HG02571 (cell line): ENCODE data around the gene PPT2.
"Not testable (repeated sequence)": the region's sequence is repeated elsewhere in the genome, so short reads cannot be mapped to it uniquely, and the experiment has no call there.

ENCODE experiments used
- ATAC-seq: cut with Tn5 transposase; IDR thresholded peaks from one replicate; pipeline ENCODE4 v1.9.1; 2021; ENCODE audit warnings: mild to moderate bottlenecking, moderate library complexity; ENCODE audit not compliant: unreplicated experiment

PPT2 gene

GRCh38 chr6:32126880-32127279 lies 27.1 kb upstream of the PPT2 start:
- no peak for ATAC-seq

DNA sequence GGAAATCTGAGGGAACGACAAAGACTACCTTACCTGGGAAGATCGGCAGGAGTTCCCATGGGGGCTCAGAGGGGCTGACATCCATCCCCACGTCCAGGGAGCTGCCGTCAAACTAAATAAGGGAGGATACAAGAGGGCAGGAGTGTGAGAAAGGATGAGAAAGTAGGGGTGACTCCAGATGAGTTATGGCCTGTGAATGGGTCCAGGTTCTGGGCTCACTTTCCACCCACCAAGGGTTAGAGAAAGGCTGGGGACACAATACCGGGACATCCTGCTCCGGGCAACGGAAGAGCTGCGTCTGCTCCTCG lies 26.6 kb upstream of the PPT2 start:
- ATAC-seq, result no peak

GRCh38 chr6:32127717-32128592 lies 26.0 kb upstream of the PPT2 start, which contains the start of gene ATF6B:
ATF6B (minus strand) TSS chr6:32128246; CDS start chr6:32128207, 39 bp downstream.
- ATAC-seq, result peak; percentile 70

GRCh38 chr6:32128751-32129296 lies 25.1 kb upstream of the PPT2 start:
- ATAC-seq, result no peak

- ATAC-seq, result no peak
Measured at GRCh38 chr6:32129297-32130088, 24.4 kb upstream of the PPT2 start.

DNA sequence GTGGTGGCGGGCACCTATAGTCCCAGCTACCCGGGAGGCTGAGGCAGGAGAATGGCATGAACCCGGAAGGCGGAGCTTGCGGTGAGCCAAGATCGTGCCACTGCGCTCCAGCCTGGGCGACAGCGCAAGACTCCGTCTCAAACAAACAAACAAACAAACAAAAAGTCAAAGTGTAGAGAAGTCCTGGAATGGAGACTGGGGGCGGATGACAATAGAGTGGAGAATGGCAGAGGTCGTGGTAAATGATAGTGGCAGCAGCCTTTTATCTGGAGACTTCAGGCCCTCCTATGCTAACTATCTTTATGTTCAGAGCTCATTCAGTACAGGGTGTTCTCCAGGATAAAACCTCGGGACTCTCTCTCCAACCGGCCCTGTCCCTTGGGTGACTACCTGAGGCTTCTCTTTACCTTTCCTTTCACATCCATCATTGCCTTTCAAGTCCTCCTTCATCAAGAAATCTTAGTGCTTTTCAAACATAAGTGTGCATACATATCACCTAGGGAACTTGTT lies 22.4 kb upstream of the PPT2 start:
- no peak for ATAC-seq

- ATAC-seq, result no peak
Measured at GRCh38 chr6:32132110-32132509, 21.8 kb upstream of the PPT2 start.

DNA sequence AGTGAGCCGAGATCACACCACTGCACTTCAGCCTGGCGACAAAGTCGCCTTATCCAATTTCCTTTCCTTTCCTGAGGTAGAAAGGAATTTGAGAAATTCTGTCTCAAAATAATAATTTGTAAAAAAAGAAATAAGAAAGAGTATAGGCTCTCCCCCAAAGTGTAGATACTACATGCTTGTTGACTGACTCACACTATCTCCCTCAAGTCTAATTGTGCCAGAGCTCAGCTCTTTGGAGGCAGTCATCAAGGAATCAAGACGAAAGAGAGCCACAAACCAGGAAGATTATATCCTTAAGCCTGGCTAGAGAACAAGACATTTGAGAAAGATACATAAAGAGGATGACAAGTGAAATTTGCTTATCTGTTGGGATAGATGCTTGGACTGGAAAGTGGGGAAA lies 20.2 kb upstream of the PPT2 start:
- no peak for ATAC-seq

- no peak for ATAC-seq
Measured at GRCh38 chr6:32137454-32137853, 16.5 kb upstream of the PPT2 start.

GRCh38 chr6:32139590-32139989 lies 14.4 kb upstream of the PPT2 start:
- ATAC-seq, result no peak

GRCh38 chr6:32140420-32141046 lies 13.4 kb upstream of the PPT2 start:
- no peak for ATAC-seq

GRCh38 chr6:32144238-32144637 lies 9.7 kb upstream of the PPT2 start:
- ATAC-seq, result not testable (repeated sequence)

GRCh38 chr6:32146287-32146686 lies 7.7 kb upstream of the PPT2 start:
- ATAC-seq, result no peak

DNA sequence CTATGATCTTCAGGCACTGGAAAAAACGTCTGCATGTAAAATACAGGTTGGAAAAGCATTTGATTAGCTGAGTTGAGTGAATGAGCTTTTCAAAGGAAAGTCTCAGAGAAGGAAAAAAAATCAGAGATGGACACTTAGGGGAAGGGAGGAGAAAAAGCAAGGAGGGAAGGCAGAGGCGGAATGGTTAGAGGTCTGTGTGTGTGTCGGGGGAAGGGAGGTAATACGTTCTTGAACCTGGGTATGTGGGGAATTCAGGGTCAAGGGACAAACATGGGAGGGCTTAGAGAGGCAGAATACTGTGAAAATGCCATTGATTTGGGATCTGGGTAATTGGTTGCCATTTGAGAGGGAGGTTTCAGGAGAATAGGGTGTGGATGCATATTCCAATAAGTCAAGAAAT lies 7.3 kb upstream of the PPT2 start:
- no peak for ATAC-seq

- ATAC-seq, result no peak
Measured at GRCh38 chr6:32147401-32148132, 6.4 kb upstream of the PPT2 start.

DNA sequence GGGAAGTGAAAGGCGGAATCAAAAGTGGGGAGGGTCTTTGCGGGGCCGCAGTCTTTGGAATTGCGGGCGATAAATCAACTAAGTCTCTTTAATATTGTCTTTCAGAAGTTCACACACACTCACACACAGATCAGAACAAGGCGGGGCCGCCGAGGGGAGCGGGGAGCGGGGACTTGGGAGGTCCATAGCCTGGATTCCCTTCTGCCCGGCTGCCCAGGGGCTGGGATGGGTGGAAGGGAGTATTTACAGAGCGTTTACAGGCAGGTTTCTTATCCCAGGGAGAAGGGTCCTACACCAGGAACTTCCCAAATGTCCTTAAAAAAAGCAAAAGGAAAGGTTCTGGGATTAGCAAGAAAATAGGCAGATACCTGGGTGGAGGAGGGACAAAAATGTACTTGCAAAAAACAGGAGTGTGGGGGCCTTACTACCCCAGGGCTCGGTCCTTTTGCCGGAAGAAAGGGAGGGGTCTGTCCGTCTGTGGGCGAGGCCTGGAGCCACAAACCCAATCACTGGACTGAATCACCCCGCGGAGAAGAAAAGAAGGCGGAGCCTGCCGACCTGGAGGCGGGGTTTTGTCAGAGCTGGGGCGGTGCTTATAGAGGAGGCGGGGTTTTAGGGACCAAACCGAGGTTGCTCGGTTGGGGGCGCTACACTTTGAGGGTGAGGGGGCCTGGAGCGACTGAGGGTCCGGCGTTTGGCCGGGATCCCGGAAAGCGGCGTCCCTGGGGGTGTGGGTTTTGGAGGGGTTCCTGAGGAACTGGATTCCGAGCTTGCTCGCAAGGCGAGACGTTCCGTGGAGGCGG lies 5.5 kb upstream of the PPT2 start:
- ATAC-seq, result no peak

- ATAC-seq, result no peak
Measured at GRCh38 chr6:32149092-32149755, 4.7 kb upstream of the PPT2 start.

GRCh38 chr6:32149932-32150870 lies 3.7 kb upstream of the PPT2 start:
- ATAC-seq, result no peak
